AG04449 (cell line): ENCODE measurements around the gene SCFD2.
"Not testable (repeated sequence)": the region's sequence is repeated elsewhere in the genome, so short reads cannot be mapped to it uniquely, and the experiment has no call there.

Experiments used
- CTCF ChIA-PET: fragments of 350-600 bp; formaldehyde crosslinking; extraction: SDS; loops from one replicate; lab custom pipeline; 2021; ENCODE audit warnings: antibody characterized with exemption; lab: Yijun Ruan, JAX
- POLR2A ChIA-PET: fragments of 400-600, 350-600 bp; formaldehyde crosslinking; extraction: SDS; loops from one replicate; lab custom pipeline; 2020; ENCODE audit warnings: antibody characterized with exemption, inconsistent platforms; lab: Yijun Ruan, JAX
- DNase-seq: peaks from one replicate; pipeline ENCODE4 v3.0.0-alpha.2; 2010; ENCODE audit warnings: low read depth, low spot score
- H3K4me3 ChIP-seq: 2 replicates; pipeline ENCODE4 v1.5.1; 2011; ENCODE audit warnings: low read depth, mild to moderate bottlenecking, control low read depth, low read length
- CTCF ChIP-seq: IDR thresholded peaks from one replicate; pipeline ENCODE4 v1.5.1; 2011; ENCODE audit warnings: mild to moderate bottlenecking, moderate library complexity, low read length, control low read depth, inconsistent platforms; ENCODE audit not compliant: insufficient read depth; ENCODE audit errors: missing control alignments

SCFD2 gene

GRCh38 chr4:53309321-53310040, 56.4 kb downstream of the SCFD2 start:
- CTCF ChIA-PET, result interaction anchor here (0.8 kb wide), 1 partner anchor 922 kb away, joined by 3 read pairs; no protein-coding TSS in a partner anchor
- POLR2A ChIA-PET, result no interaction called here
- no peak overlapping the region for H3K4me3 ChIP-seq
- no peak for TF ChIP-seq CTCF
- DNase-seq, result no peak

GRCh38 chr4:53307819-53308780, 57.8 kb downstream of the SCFD2 start:
- CTCF ChIA-PET, result interaction anchor here (0.7 to 1.4 kb wide), 3 partner anchors 9 to 926 kb away, joined by 3 to 4 read pairs (median 3); no protein-coding TSS in a partner anchor
- no peak overlapping the region for H3K4me3 ChIP-seq
- DNase-seq, result no peak
- POLR2A ChIA-PET, result interaction anchor here (0.6 to 1.7 kb wide), 3 partner anchors 13 to 924 kb away, joined by 3 to 4 read pairs (median 4); no protein-coding TSS in a partner anchor
- TF ChIP-seq CTCF, result no peak

- POLR2A ChIA-PET, result interaction anchor here (0.6 to 1.7 kb wide), 4 partner anchors 14 to 925 kb away, joined by 3 to 4 read pairs (median 4); no protein-coding TSS in a partner anchor
- CTCF ChIA-PET, result interaction anchor here (0.7 to 1.4 kb wide), 3 partner anchors 10 to 927 kb away, joined by 3 to 4 read pairs (median 3); no protein-coding TSS in a partner anchor
- H3K4me3 ChIP-seq, result no peak overlapping the region
- TF ChIP-seq CTCF, result no peak
- DNase-seq, result no peak
These were observed 58.7 kb downstream of the SCFD2 start for GRCh38 chr4:53307210-53307609.

GRCh38 chr4:53306729-53307128, 59.1 kb downstream of the SCFD2 start:
- no peak for TF ChIP-seq CTCF
- CTCF ChIA-PET, result interaction anchor here (1.0 kb wide), 1 partner anchor 653 kb away, joined by 3 read pairs; no protein-coding TSS in a partner anchor
- POLR2A ChIA-PET, result interaction anchor here (0.9 to 1.6 kb wide), 2 partner anchors 15 to 40 kb away, joined by 4 read pairs; no protein-coding TSS in a partner anchor
- no peak overlapping the region for H3K4me3 ChIP-seq
- DNase-seq, result peak; percentile 28

- POLR2A ChIA-PET, DNase-seq, CTCF ChIA-PET, H3K4me3 ChIP-seq: not testable (repeated sequence)
These were observed 73.7 kb downstream of the SCFD2 start for GRCh38 chr4:53292209-53292608.

GRCh38 chr4:53281438-53281837, 84.4 kb downstream of the SCFD2 start:
- ChIA-PET CTCF (no interaction called here), POLR2A (no interaction called here)
- DNase-seq, result peak; percentile 19
- no peak overlapping the region for H3K4me3 ChIP-seq
- no peak for TF ChIP-seq CTCF
